Skeletal muscle cell (primary cell): ENCODE results near the gene EGLN3.
"Not testable (repeated sequence)": the region's sequence is repeated elsewhere in the genome, so short reads cannot be mapped to it uniquely, and the experiment has no call there.

ENCODE experiments used
- DNase-seq: peaks from one replicate; pipeline ENCODE4 v3.0.0-alpha.2; 2010; ENCODE audit warnings: low read depth
- H3K4me3 ChIP-seq: 2 replicates; pipeline ENCODE4 v1.5.1; 2011; ENCODE audit warnings: low read depth, mild to moderate bottlenecking, control low read depth, low read length, moderate library complexity

Gene EGLN3

GRCh38 chr14:33964599-33965317, 13.9 kb upstream of the EGLN3 start:
- H3K4me3 ChIP-seq: no peak overlapping the region
- DNase-seq: no peak

GRCh38 chr14:33963892-33964291, 13.0 kb upstream of the EGLN3 start:
- H3K4me3 ChIP-seq: no peak overlapping the region
- DNase-seq: no peak

- H3K4me3 ChIP-seq, DNase-seq: not testable (repeated sequence)
Measured at GRCh38 chr14:33962466-33962865, 11.6 kb upstream of the EGLN3 start.

GRCh38 chr14:33962016-33962415, 11.1 kb upstream of the EGLN3 start:
- H3K4me3 ChIP-seq: no peak overlapping the region
- no peak for DNase-seq

GRCh38 chr14:33959692-33960151, 8.8 kb upstream of the EGLN3 start:
- no peak overlapping the region for H3K4me3 ChIP-seq
- no peak for DNase-seq

GRCh38 chr14:33958605-33959226, 7.8 kb upstream of the EGLN3 start:
- DNase-seq: no peak
- H3K4me3 ChIP-seq: no peak overlapping the region

GRCh38 chr14:33957993-33958392, 7.1 kb upstream of the EGLN3 start:
- no peak overlapping the region for H3K4me3 ChIP-seq
- no peak for DNase-seq

- DNase-seq: no peak
- H3K4me3 ChIP-seq: no peak overlapping the region
Measured at GRCh38 chr14:33957299-33957698, 6.4 kb upstream of the EGLN3 start.

- no peak for DNase-seq
- no peak overlapping the region for H3K4me3 ChIP-seq
Measured at GRCh38 chr14:33956640-33957039, 5.8 kb upstream of the EGLN3 start.

GRCh38 chr14:33954016-33954598, 3.2 kb upstream of the EGLN3 start:
- no peak overlapping the region for H3K4me3 ChIP-seq
- no peak for DNase-seq

- DNase-seq: no peak
- no peak overlapping the region for H3K4me3 ChIP-seq
Measured at GRCh38 chr14:33952541-33952940, 1.7 kb upstream of the EGLN3 start.

GRCh38 chr14:33951183-33951840, 438 bp upstream of the EGLN3 start:
- peak overlapping the region; percentile 66 for H3K4me3 ChIP-seq
- DNase-seq: no peak

- peak overlapping the region; percentile 66 for H3K4me3 ChIP-seq
- DNase-seq: no peak
Measured at GRCh38 chr14:33949411-33949893, 1.4 kb downstream of the EGLN3 start.

GRCh38 chr14:33948869-33949408, 1.9 kb downstream of the EGLN3 start:
- peak overlapping the region; percentile 66 for H3K4me3 ChIP-seq

GRCh38 chr14:33948145-33948868, 2.6 kb downstream of the EGLN3 start:
- DNase-seq: no peak
- H3K4me3 ChIP-seq: peak overlapping the region; percentile 66

More at GRCh38 chr14:33948869-33949408, 1.9 kb downstream of the EGLN3 start:
- DNase-seq: no peak

- no peak for DNase-seq
- no peak overlapping the region for H3K4me3 ChIP-seq
Measured at GRCh38 chr14:33946679-33947476, 4.0 kb downstream of the EGLN3 start.

- DNase-seq: no peak
- no peak overlapping the region for H3K4me3 ChIP-seq
Measured at GRCh38 chr14:33945210-33946088, 5.4 kb downstream of the EGLN3 start.
